HepG2 (cell line): ENCODE measurements around the gene CTDSP1. TPM values are rescaled to one million over a fixed set of nuclear protein-coding genes. Genes with fewer than 3 reads are reported as not detected.
A peak's percentile ranks its signal among the peaks of the same experiment; 100 is the strongest.

ENCODE experiments used
- HDAC2 ChIP-seq: sonication (generic); formaldehyde crosslinking; IDR thresholded peaks from 2 replicates; pipeline ENCODE4 v1.4.0; 2020; ENCODE audit warnings: missing genetic modification reagents
- HINFP ChIP-seq: sonication (generic); formaldehyde crosslinking; IDR thresholded peaks from 2 replicates; pipeline ENCODE4 v1.4.0; 2020; ENCODE audit warnings: low read depth, mild to moderate bottlenecking, missing genetic modification reagents
- IRX3 ChIP-seq: sonication (generic); formaldehyde crosslinking; IDR thresholded peaks from 2 replicates; pipeline ENCODE4 v1.8.1; 2023; ENCODE audit warnings: mild to moderate bottlenecking, low read depth, missing genetic modification reagents, borderline replicate concordance
- KDM2A ChIP-seq: sonication (generic); formaldehyde crosslinking; IDR thresholded peaks from 2 replicates; pipeline ENCODE4 v1.4.0; 2020; ENCODE audit warnings: low read depth, missing genetic modification reagents, borderline replicate concordance
- MED8 ChIP-seq: sonication (generic); formaldehyde crosslinking; IDR thresholded peaks from 2 replicates; pipeline ENCODE4 v1.8.1; 2023; ENCODE audit warnings: mild to moderate bottlenecking, missing genetic modification reagents; ENCODE audit not compliant: insufficient replicate concordance
- MEIS1 ChIP-seq: sonication (generic); formaldehyde crosslinking; IDR thresholded peaks from 2 replicates; pipeline ENCODE4 v1.9.0; 2021; ENCODE audit warnings: mild to moderate bottlenecking, missing genetic modification reagents, moderate library complexity, borderline replicate concordance
- MXD1 ChIP-seq: sonication (generic); formaldehyde crosslinking; IDR thresholded peaks from 2 replicates; pipeline ENCODE4 v1.4.0; 2020; ENCODE audit warnings: mild to moderate bottlenecking, missing genetic modification reagents
- THAP9 ChIP-seq: sonication (generic); formaldehyde crosslinking; IDR thresholded peaks from 2 replicates; pipeline ENCODE4; 2020; ENCODE audit warnings: missing genetic modification reagents, mild to moderate bottlenecking, borderline replicate concordance
- ZNF512 ChIP-seq: sonication (generic); formaldehyde crosslinking; IDR thresholded peaks from 2 replicates; pipeline ENCODE4 v1.4.0; 2020; ENCODE audit warnings: mild to moderate bottlenecking, missing genetic modification reagents
- polyA plus RNA-seq, 8 experiments: library from polyadenylated mRNA; depleted of rRNA in 3 of 8; stranded (reverse) in 7 of 8; unstranded in 1 of 8; fragments of >200 nt; fragmentation: Illumina TruSeq in 4 of 8; extraction: Trizol in 4 of 8; gene quantifications; 2 replicates each; pipeline versions ENCODE4 v1.2.1 to v1.2.3, GENCODE V29; 2011 to 2016; ENCODE audit warnings: low read depth in 4 of 8, missing spikeins in 1 of 8, mixed read lengths in 1 of 8; ENCODE audit not compliant: insufficient read depth in 1 of 8
- total RNA-seq, 5 experiments: library from RNA; depleted of rRNA; stranded (reverse); fragments of >200 nt; fragmentation: Illumina TruSeq; extraction: Trizol; gene quantifications; 2 replicates each; pipeline ENCODE4 v1.2.3, GENCODE V29; 2016; ENCODE audit warnings: low read depth in 1 of 5
- TF ChIP-seq, protein P1 (sequence below), 2 experiments: IDR thresholded peaks; 2 replicates each; pipeline ENCODE4 v1.6.1; 2011 to 2012; ENCODE audit warnings: low read length in 2 of 2, borderline replicate concordance in 1 of 2, low read depth in 1 of 2, mild to moderate bottlenecking in 1 of 2, moderate library complexity in 1 of 2
- TF ChIP-seq, protein P2 (sequence below): sonication (generic); formaldehyde crosslinking; IDR thresholded peaks from 2 replicates; pipeline ENCODE4 v1.4.0; 2020; ENCODE audit warnings: missing genetic modification reagents, low read depth, mild to moderate bottlenecking, borderline replicate concordance

Gene CTDSP1
- total and polyA plus RNA-seq, 2 of the 13 experiments (the other 11 are each of a cell fraction or from before 2014, with no cell fraction given), result 91.0 to 268 TPM

- TF ChIP-seq THAP9 (CRISPR knock-in tag) (no peak), MED8 (CRISPR knock-in tag) (no peak), HINFP (CRISPR knock-in tag) (no peak), ZNF512 (CRISPR knock-in tag) (no peak), HDAC2 (CRISPR knock-in tag) (peak; percentile 82), MXD1 (CRISPR knock-in tag) (no peak), KDM2A (CRISPR knock-in tag) (no peak), IRX3 (CRISPR knock-in tag) (no peak), MEIS1 (peak; percentile 61; the same call in 1 of the 2 replicates)
- TF ChIP-seq, protein P1, sequence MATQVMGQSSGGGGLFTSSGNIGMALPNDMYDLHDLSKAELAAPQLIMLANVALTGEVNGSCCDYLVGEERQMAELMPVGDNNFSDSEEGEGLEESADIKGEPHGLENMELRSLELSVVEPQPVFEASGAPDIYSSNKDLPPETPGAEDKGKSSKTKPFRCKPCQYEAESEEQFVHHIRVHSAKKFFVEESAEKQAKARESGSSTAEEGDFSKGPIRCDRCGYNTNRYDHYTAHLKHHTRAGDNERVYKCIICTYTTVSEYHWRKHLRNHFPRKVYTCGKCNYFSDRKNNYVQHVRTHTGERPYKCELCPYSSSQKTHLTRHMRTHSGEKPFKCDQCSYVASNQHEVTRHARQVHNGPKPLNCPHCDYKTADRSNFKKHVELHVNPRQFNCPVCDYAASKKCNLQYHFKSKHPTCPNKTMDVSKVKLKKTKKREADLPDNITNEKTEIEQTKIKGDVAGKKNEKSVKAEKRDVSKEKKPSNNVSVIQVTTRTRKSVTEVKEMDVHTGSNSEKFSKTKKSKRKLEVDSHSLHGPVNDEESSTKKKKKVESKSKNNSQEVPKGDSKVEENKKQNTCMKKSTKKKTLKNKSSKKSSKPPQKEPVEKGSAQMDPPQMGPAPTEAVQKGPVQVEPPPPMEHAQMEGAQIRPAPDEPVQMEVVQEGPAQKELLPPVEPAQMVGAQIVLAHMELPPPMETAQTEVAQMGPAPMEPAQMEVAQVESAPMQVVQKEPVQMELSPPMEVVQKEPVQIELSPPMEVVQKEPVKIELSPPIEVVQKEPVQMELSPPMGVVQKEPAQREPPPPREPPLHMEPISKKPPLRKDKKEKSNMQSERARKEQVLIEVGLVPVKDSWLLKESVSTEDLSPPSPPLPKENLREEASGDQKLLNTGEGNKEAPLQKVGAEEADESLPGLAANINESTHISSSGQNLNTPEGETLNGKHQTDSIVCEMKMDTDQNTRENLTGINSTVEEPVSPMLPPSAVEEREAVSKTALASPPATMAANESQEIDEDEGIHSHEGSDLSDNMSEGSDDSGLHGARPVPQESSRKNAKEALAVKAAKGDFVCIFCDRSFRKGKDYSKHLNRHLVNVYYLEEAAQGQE (IDR thresholded peaks at IDR 0.05; ENCODE audit: borderline replicate concordance in 1 of 2, low read depth in 1 of 2, low read length in 2 of 2), result no peak
- TF ChIP-seq, protein P2, sequence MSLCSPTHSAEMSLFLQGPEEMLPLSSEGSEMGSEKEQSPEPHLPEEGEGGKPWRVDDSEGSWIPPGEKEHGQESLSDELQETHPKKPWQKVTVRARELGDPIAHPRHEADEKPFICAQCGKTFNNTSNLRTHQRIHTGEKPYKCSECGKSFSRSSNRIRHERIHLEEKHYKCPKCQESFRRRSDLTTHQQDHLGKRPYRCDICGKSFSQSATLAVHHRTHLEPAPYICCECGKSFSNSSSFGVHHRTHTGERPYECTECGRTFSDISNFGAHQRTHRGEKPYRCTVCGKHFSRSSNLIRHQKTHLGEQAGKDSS, result no peak
Observed at GRCh38 chr2:218448934-218449333, 49.3 kb downstream of the CTDSP1 start (continued).
